Tibial nerve (tissue), 4 donors: Measurements from ENCODE around the gene SETD1A.

Experiments used
- CTCF ChIP-seq, 5 experiments: fragments of 200-600 bp in 3 of 5; fragments of 450-650 bp in 2 of 5; sonication (generic) in 3 of 5; IDR thresholded peaks; one replicate each; pipeline ENCODE4 v1.5.1; 2016 to 2019; ENCODE audit warnings: antibody characterized with exemption in 5 of 5, mild to moderate bottlenecking in 3 of 5, moderate library complexity in 2 of 5
- EP300 ChIP-seq, 2 donors: sonication (generic); formaldehyde crosslinking; IDR thresholded peaks; one replicate each; pipeline ENCODE4 v1.6.1; 2017; ENCODE audit warnings: antibody characterized with exemption in 2 of 2, mild to moderate bottlenecking in 1 of 2
- POLR2A ChIP-seq, 2 donors: fragments of 450-650 bp; IDR thresholded peaks; one replicate each; pipeline ENCODE4 v1.6.1; 2017; ENCODE audit warnings: antibody characterized with exemption in 2 of 2, mild to moderate bottlenecking in 2 of 2, moderate library complexity in 2 of 2

GRCh38 chr16:30971298-30971697, 13.7 kb downstream of the SETD1A start:
- TF ChIP-seq CTCF (IDR thresholded peaks at IDR 0.05) (no peak), POLR2A (IDR thresholded peaks at IDR 0.05) (no peak), EP300 (IDR thresholded peaks at IDR 0.05) (no peak)
